Measurements from ENCODE around the gene ITPK1.
"Not testable (repeated sequence)": the region's sequence is repeated elsewhere in the genome, so short reads cannot be mapped to it uniquely, and the experiment has no call there.

The ITPK1 gene

DNA sequence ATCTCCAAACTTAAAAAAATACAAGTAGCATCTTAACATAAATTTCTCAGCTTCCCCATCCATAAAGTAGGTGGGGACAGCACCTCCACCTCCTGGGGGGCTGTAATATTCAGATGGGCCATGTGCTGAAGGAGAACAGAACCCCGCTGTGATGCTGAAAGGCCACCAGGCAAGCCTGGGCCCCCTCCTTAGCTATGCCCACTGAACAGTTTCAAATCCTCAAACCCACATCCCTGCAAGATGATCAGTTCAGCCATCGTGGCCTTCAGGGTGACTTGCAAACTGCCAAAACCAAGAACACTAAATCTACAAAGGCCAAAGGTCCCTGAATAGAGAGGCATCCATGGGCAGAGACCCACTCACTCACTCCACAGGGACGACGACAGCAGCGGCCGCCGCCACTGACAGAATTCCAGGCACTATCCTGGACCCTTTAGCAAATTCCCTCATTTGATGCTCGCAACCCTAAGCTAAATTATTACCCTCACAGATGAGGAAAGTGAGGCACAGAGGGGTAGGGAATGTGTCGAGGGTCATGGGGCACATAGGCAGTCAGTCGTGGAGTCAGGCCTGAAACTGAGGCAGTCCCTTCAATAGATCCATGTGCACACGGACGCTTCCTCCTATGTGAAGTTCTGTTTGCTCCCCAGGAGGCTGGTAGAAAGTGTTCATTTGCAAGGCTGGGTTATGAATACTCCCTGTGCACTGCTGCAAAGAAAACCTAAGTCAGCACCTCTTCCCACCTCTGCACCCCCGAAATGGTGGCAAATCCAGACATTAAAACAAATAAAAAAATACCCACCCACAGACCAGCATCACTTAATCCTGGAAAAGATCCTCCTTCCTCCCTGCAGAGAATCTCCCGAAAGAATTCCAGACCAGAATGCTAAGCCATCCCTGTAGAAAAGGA, 5.9 kb downstream of the ITPK1 start:
- Histone ChIP-seq H3K27me3 (ENCODE audit: control insufficient read depth, insufficient read depth, low read length) (no peaks in the 10 kb centered on the region), H3K4me3 (ENCODE audit: low read length) (no peak overlapping the region), H3K4me1 (ENCODE audit: control insufficient read depth, insufficient read depth, low read length) (peaks cover 51% of the 10 kb centered on the region), H3K9me3 (ENCODE audit: control insufficient read depth, low read length) (no peaks in the 10 kb centered on the region), H3K36me3 (ENCODE audit: control insufficient read depth, insufficient read depth, low read length) (no peaks in the 10 kb centered on the region), H3K9ac (ENCODE audit: low read length) (no peak overlapping the region)

DNA sequence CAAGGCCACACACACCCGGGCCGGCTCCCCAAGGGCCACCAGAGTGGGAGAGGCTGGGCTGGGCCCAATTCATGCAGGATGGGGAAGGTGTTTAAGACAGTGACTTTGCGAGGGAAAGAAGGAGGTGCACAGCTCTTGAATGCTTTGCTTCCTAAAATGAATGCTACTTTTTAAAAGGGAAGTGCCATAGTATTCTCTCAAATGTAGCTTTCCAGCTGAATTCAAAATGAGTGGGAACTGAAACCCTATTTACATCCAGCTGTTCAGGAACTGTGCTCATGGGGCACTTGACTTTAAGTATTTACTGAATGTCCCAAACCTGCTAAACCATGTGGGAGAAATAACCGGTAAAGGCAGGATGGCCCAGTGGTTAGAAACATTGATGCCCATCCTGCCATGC, 7.6 kb downstream of the ITPK1 start:
- H3K4me3 ChIP-seq (ENCODE audit: low read length), result no peak overlapping the region
- H3K36me3 ChIP-seq (ENCODE audit: control insufficient read depth, insufficient read depth, low read length), result no peaks in the 10 kb centered on the region
- peaks cover 54% of the 10 kb centered on the region for H3K4me1 ChIP-seq (ENCODE audit: control insufficient read depth, insufficient read depth, low read length)
- H3K27me3 ChIP-seq (ENCODE audit: control insufficient read depth, insufficient read depth, low read length), result no peaks in the 10 kb centered on the region
- no peaks in the 10 kb centered on the region for H3K9me3 ChIP-seq (ENCODE audit: control insufficient read depth, low read length)
- no peak overlapping the region for H3K9ac ChIP-seq (ENCODE audit: low read length)

DNA sequence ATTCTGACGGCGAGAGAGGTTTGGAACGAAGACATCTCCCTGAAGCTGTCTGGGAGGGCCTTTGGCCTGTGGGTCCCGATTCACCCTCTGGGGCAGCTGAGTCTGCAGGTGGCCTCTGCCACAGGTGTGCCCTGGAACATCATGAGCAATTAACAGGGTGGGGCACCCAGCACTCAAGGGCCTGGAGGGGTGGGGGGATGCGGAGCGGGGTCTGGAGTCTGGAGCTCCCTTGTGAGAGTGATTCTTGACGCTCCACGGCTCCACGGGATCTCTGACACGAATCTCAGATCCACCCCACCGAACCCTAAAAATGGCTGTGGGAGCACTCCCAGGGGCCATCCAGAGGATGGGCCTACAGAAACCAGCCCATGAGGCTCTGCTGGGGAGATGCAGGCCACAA, 8.3 kb downstream of the ITPK1 start:
- Histone ChIP-seq H3K36me3 (ENCODE audit: control insufficient read depth, insufficient read depth, low read length) (no peaks in the 10 kb centered on the region), H3K9ac (ENCODE audit: low read length) (no peak overlapping the region), H3K4me1 (ENCODE audit: control insufficient read depth, insufficient read depth, low read length) (peaks cover 48% of the 10 kb centered on the region), H3K9me3 (ENCODE audit: control insufficient read depth, low read length) (no peaks in the 10 kb centered on the region), H3K27me3 (ENCODE audit: control insufficient read depth, insufficient read depth, low read length) (no peaks in the 10 kb centered on the region), H3K4me3 (ENCODE audit: low read length) (no peak overlapping the region)

DNA sequence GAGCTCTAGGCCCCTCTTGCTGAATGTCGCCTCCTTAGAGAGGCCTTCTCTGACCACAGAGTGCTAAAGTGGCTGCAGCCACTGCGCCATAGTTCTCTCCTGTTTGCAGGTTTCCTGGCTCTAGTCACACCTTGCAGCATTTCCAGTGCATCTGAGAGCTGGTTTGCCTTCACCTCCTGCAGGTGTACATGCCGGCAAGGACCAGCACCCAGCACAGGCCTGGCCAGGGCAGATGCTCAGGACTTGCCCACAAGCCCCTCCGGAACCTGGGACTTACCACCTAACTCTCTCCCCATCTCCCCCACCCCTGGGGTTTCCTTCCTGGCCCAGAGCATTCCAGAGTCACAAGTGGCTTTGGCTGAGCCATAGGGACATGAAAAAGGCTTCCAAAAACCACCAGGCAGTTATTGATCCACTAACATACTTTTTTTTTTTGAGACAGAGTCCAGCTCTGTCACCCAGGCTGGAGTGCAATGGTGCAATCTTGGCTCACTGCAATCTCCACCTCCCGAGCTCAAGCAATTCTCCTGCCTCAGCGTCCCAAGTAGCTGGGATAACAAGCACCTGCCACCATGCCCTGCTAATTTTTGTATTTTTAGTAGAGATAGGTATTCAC, 9.1 kb downstream of the ITPK1 start:
- Histone ChIP-seq H3K36me3 (ENCODE audit: control insufficient read depth, insufficient read depth, low read length) (no peaks in the 10 kb centered on the region), H3K4me1 (ENCODE audit: control insufficient read depth, insufficient read depth, low read length) (peaks cover 45% of the 10 kb centered on the region), H3K9ac (ENCODE audit: low read length) (no peak overlapping the region)

DNA sequence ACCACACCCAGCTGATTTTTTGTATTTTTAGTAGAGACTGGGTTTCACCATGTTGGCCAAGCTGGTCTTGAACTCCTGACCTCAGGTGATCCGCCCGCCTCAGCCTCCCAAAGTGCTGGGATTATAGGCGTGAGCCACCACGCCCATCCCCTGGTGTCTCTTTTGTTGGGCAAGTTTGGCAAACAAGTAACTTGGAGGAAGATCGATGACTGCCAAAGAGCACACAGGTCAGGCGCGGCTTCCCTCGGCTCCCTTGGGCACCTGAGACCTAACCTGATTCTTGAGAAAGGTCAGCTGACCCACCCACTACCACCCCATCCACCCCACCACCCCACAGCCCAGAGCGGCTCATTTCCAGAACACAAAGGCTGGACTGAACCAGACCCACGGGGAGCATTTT, 9.9 kb downstream of the ITPK1 start:
- not testable (repeated sequence) for H3K4me3 ChIP-seq (ENCODE audit: low read length); H3K27me3 ChIP-seq (ENCODE audit: control insufficient read depth, insufficient read depth, low read length); H3K9ac ChIP-seq (ENCODE audit: low read length); H3K36me3 ChIP-seq (ENCODE audit: control insufficient read depth, insufficient read depth, low read length); H3K9me3 ChIP-seq (ENCODE audit: control insufficient read depth, low read length)
- peaks cover 44% of the 10 kb centered on the region for H3K4me1 ChIP-seq (ENCODE audit: control insufficient read depth, insufficient read depth, low read length)

More for the DNA sequence above, 9.1 kb downstream of the ITPK1 start:
- no peaks in the 10 kb centered on the region for H3K27me3 ChIP-seq (ENCODE audit: control insufficient read depth, insufficient read depth, low read length)
- H3K4me3 ChIP-seq (ENCODE audit: low read length), result no peak overlapping the region
- H3K9me3 ChIP-seq (ENCODE audit: control insufficient read depth, low read length), result no peaks in the 10 kb centered on the region

DNA sequence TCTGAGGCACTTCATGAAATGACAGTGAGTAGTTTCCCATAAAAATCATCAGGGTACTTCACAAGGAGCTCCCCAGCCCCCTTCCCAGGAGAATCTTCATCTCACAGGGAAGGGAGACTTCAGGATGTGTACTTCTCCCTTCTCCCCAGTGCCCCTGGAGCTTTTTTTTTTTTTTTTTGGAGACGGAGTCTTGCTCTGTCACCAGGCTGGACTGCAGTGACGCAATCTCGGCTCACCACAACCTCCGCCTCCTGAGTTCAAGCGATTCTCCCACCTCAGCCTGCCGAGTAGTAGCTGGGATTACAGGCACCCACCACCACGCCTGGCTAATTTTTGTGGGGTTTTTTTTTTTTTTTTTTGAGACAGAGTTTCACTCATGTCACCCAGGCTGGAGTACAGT, 10.4 kb downstream of the ITPK1 start:
- H3K9ac ChIP-seq (ENCODE audit: low read length), result no peak overlapping the region

DNA sequence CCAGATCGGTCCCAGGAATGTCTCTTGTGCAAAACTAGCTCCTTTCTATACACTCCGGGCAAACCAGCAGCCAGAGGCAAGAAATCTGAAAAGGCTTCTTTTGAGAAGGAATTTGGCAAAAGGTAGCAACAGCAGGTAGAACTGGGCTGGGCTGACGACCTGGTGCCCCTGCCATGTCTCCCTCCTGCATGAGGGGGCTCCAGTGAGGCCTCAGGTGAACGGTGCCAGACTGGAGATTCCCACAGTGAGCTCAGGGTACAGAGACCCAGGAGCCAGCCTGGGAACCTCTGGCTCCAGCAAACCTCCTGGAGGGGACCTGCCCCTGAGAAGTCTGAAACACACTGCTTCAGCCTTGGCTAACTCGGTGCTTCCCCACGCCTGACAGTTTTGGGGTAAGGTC, 10.8 kb downstream of the ITPK1 start:
- no peaks in the 10 kb centered on the region for H3K36me3 ChIP-seq (ENCODE audit: control insufficient read depth, insufficient read depth, low read length)
- no peak overlapping the region for H3K9ac ChIP-seq (ENCODE audit: low read length)
- peaks cover 44% of the 10 kb centered on the region for H3K4me1 ChIP-seq (ENCODE audit: control insufficient read depth, insufficient read depth, low read length)
- no peaks in the 10 kb centered on the region for H3K27me3 ChIP-seq (ENCODE audit: control insufficient read depth, insufficient read depth, low read length)
- no peaks in the 10 kb centered on the region for H3K9me3 ChIP-seq (ENCODE audit: control insufficient read depth, low read length)
- H3K4me3 ChIP-seq (ENCODE audit: low read length), result no peak overlapping the region

More for the DNA sequence above, 10.4 kb downstream of the ITPK1 start:
- Histone ChIP-seq H3K4me3 (ENCODE audit: low read length) (no peak overlapping the region), H3K27me3 (ENCODE audit: control insufficient read depth, insufficient read depth, low read length) (no peaks in the 10 kb centered on the region), H3K9me3 (ENCODE audit: control insufficient read depth, low read length) (no peaks in the 10 kb centered on the region), H3K4me1 (ENCODE audit: control insufficient read depth, insufficient read depth, low read length) (peaks cover 44% of the 10 kb centered on the region), H3K36me3 (ENCODE audit: control insufficient read depth, insufficient read depth, low read length) (no peaks in the 10 kb centered on the region)

DNA sequence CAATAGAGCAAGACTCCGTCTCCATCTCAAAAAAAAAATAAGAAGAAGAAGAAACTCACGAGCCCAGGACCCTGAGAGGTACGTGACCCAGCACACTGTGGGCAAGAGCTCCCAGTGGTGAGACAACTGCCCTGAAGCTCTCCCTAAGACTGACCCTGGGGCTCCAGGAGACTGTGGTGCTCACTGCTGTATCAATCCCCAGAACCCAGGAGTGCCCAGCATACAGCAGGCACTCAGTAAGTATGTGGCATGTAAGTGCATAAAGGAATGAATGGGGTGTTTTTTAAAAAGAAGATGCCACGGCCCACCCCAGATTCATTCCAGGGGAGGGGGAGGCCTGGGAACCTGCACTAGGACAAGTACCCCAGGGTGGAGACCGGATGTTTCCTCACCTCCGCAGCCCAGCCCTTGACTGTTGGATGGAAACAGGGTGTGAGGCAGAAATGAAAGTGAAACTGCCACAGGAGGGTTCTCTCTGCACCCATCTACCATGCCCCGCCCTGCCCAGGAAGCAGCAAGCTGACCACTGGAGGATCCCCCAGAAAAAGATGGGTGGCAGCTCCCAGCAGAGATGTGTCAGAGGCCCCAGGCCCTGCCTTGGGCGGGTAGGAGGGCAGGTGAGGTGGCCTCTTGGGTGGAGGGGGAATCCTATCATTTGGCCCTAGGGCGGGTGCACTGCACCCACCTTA, 12.2 kb downstream of the ITPK1 start:
- no peak overlapping the region for H3K4me3 ChIP-seq (ENCODE audit: low read length)
- no peaks in the 10 kb centered on the region for H3K36me3 ChIP-seq (ENCODE audit: control insufficient read depth, insufficient read depth, low read length)
- no peaks in the 10 kb centered on the region for H3K9me3 ChIP-seq (ENCODE audit: control insufficient read depth, low read length)
- H3K4me1 ChIP-seq (ENCODE audit: control insufficient read depth, insufficient read depth, low read length), result peaks cover 44% of the 10 kb centered on the region
- H3K9ac ChIP-seq (ENCODE audit: low read length), result no peak overlapping the region
- no peaks in the 10 kb centered on the region for H3K27me3 ChIP-seq (ENCODE audit: control insufficient read depth, insufficient read depth, low read length)

DNA sequence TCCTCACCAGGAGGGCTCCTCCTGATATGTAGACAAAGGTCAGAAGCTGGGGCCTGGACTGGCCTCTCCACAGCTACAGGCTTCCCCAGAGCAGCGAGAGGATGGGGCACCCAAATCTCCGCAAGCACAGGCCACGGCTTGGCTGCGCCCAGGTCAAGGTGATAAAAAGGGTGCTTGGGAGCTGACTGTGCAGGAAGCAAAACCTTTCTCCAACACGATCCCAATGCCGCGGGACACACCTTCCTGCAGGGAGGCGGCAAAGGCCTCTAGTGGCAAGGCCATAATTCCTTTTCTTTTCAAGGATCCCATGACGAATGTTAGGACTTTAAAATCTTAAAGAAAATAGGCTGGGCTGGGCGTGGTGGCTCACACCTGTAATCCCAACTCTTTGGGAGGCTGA, 13.6 kb downstream of the ITPK1 start:
- Histone ChIP-seq H3K9ac (ENCODE audit: low read length) (no peak overlapping the region), H3K9me3 (ENCODE audit: control insufficient read depth, low read length) (no peaks in the 10 kb centered on the region), H3K36me3 (ENCODE audit: control insufficient read depth, insufficient read depth, low read length) (no peaks in the 10 kb centered on the region), H3K27me3 (ENCODE audit: control insufficient read depth, insufficient read depth, low read length) (no peaks in the 10 kb centered on the region), H3K4me1 (ENCODE audit: control insufficient read depth, insufficient read depth, low read length) (peaks cover 36% of the 10 kb centered on the region), H3K4me3 (ENCODE audit: low read length) (no peak overlapping the region)

DNA sequence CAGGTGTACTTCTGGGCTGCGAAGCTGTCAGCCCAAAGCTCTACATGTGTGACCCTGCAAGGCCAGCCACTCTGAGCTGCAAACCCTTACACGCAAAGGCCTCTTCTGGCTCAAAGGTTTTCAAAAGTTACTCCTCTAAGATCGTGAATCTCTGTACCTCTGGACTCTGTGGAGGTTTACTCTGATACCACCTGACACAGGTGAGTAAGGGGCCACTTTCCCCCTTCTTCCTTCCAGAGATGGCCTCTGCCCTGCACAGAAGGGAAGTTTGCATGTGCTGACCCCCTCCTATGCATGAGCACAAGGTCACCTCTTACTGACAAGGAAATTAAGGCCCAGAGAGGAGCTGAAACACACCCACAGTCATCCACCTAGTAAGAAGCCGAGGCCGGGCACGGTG, 14.5 kb downstream of the ITPK1 start:
- Histone ChIP-seq H3K4me1 (ENCODE audit: control insufficient read depth, insufficient read depth, low read length) (peaks cover 27% of the 10 kb centered on the region), H3K27me3 (ENCODE audit: control insufficient read depth, insufficient read depth, low read length) (no peaks in the 10 kb centered on the region), H3K9me3 (ENCODE audit: control insufficient read depth, low read length) (no peaks in the 10 kb centered on the region), H3K36me3 (ENCODE audit: control insufficient read depth, insufficient read depth, low read length) (no peaks in the 10 kb centered on the region), H3K4me3 (ENCODE audit: low read length) (no peak overlapping the region), H3K9ac (ENCODE audit: low read length) (no peak overlapping the region)

DNA sequence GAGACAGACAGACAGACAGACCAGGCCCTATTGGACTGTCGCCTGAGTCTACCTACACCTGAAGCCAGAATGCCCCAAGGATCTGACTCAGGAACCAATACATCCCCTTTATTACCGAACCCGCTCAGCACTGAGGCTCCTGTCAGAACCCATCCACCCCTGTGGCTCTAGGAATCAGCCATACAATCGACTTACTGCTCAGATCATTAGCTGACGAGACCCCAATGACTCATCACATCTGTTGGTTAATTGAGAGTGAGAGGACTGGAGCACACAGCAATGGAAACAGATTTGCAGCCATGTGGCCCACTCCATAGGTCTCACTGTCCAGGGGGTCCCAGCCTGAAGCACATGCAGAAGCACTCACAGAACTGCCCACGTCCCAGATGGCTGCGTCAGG, 15.2 kb downstream of the ITPK1 start:
- Histone ChIP-seq H3K4me3 (ENCODE audit: low read length) (no peak overlapping the region), H3K9ac (ENCODE audit: low read length) (no peak overlapping the region), H3K36me3 (ENCODE audit: control insufficient read depth, insufficient read depth, low read length) (no peaks in the 10 kb centered on the region), H3K9me3 (ENCODE audit: control insufficient read depth, low read length) (no peaks in the 10 kb centered on the region), H3K27me3 (ENCODE audit: control insufficient read depth, insufficient read depth, low read length) (no peaks in the 10 kb centered on the region), H3K4me1 (ENCODE audit: control insufficient read depth, insufficient read depth, low read length) (peaks cover 22% of the 10 kb centered on the region)

DNA sequence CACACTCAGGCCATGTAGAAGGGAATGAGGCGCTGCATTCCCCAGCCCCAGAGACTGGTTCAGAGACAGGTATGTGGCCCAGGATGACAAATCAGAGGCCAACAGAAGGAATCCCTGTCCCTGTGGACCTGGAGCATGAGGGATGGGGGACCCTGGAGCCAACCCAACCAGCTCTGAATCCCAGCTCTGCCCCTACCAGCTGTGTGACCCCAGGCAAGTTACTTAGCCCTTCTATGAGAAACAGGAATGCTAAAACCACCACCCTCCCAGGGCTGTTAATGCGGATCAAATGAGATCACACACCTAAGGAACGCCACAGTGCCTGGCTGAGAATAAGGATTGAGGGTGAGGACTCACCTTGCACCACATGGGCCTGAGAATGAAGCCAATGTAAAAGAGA, 15.6 kb downstream of the ITPK1 start:
- Histone ChIP-seq H3K4me3 (ENCODE audit: low read length) (no peak overlapping the region), H3K27me3 (ENCODE audit: control insufficient read depth, insufficient read depth, low read length) (no peaks in the 10 kb centered on the region), H3K9me3 (ENCODE audit: control insufficient read depth, low read length) (no peaks in the 10 kb centered on the region), H3K4me1 (ENCODE audit: control insufficient read depth, insufficient read depth, low read length) (peaks cover 18% of the 10 kb centered on the region), H3K36me3 (ENCODE audit: control insufficient read depth, insufficient read depth, low read length) (no peaks in the 10 kb centered on the region), H3K9ac (ENCODE audit: low read length) (no peak overlapping the region)
